Adrenal gland (tissue), 5 donors: ENCODE results near the gene BPIFB2.

Experiments
- CTCF ChIP-seq, 6 experiments: fragments of 450-650 bp in 4 of 6; fragments of 200-600 bp in 2 of 6; sonication (generic) in 1 of 6; IDR thresholded peaks; 1 replicate in 5 of 6; 2 replicates in 1 of 6; pipeline versions ENCODE4 v1.5.1 to v1.8.0; 2016 to 2021; ENCODE audit warnings: antibody characterized with exemption in 6 of 6, mild to moderate bottlenecking in 2 of 6, moderate library complexity in 1 of 6
- POLR2A ChIP-seq, 2 donors: fragments of 450-650 bp; IDR thresholded peaks; one replicate each; pipeline ENCODE4 v1.6.1; 2017; ENCODE audit warnings: antibody characterized with exemption in 2 of 2, mild to moderate bottlenecking in 2 of 2, moderate library complexity in 1 of 2
- donor health status: DM: no; HTN: no; CAD: no.

- TF ChIP-seq CTCF (IDR thresholded peaks at IDR 0.05) (no peak), POLR2A (IDR thresholded peaks at IDR 0.05) (no peak)
Measured at GRCh38 chr20:32997431-32997830, 10.1 kb upstream of the BPIFB2 start.
